ENCODE measurements around the gene SETD2. TPM values are rescaled to one million over a fixed set of nuclear protein-coding genes. Genes with fewer than 3 reads are reported as not detected.

The SETD2 gene
- total RNA-seq, 1 experiment from 2014 or later, result 47.6 TPM

DNA sequence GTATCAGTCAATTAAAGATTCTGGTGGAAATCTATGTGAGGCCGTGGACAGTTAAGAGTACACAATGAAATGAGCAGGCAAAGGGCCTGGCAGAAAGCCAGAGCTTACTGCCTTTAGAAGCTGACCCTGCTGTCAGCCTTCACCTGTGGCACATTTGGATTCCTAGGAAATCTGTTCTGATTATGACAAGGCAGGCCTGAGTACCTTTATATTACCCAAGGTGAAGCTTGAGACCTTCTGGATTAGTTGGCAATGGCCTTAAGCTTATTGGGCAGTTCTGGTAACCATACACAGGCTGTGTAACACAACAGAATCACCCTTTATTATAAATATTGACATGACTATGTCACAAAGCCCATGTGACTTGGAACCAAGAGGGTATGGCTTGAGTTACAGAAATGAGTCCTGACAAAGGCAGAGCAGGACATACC, 141.3 kb downstream of the SETD2 start:
- POLR2A ChIA-PET, result no interaction called here
- CTCF ChIA-PET, result no interaction called here
- intact Hi-C loops (cut with micrococcal nuclease; ENCODE audit: unreplicated experiment), result no loop called here

DNA sequence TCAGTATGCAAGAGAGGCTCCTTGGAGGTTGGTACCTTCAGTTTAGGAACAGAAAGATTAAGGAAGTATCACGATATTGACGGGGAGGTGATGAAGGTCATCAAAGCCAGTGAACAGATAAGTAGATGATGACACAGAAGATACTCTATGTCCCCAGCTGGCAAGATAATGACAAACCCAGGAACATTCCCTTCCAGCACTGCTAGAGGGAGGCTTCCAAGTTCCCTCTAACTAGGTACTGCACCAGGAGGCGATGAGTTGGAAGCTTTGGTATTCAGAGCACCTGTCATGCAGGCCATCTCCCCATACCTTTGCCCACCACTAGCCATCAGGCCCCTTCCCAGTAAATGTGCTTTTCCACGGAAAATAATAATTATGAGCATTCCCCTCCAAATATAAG, 143.6 kb downstream of the SETD2 start:
- Mint-ChIP-seq H3K36me3 (ENCODE audit: insufficient read depth, unreplicated experiment) (peaks cover 35% of the 10 kb centered on the region), H3K27me3 (ENCODE audit: insufficient read depth, unreplicated experiment) (no peaks in the 10 kb centered on the region), H3K27ac (ENCODE audit: unreplicated experiment) (no peak overlapping the region), H3K4me1 (ENCODE audit: low read depth, unreplicated experiment) (peaks cover 5% of the 10 kb centered on the region), H3K4me3 (ENCODE audit: unreplicated experiment) (no peak overlapping the region), H3K9me3 (ENCODE audit: unreplicated experiment) (no peaks in the 10 kb centered on the region)
- Histone ChIP-seq H3K4me1 (0 out of 2 replicates have a peak, but pooled peaks cover 3% of the 10 kb centered on the region), H3K4me3 (ENCODE audit: low read depth, low read length) (no peak overlapping the region), H3K9me3 (no peaks in the 10 kb centered on the region), H3K36me3 (ENCODE audit: control insufficient read depth, insufficient read depth, low read length) (peaks cover 1% of the 10 kb centered on the region; the same call in 1 of the 2 replicates), H3K27me3 (replicated peaks; ENCODE audit: control insufficient read depth, insufficient read depth, low read length) (no peaks in the 10 kb centered on the region)
- no peak for DNase-seq
- TF ChIP-seq, protein P1, sequence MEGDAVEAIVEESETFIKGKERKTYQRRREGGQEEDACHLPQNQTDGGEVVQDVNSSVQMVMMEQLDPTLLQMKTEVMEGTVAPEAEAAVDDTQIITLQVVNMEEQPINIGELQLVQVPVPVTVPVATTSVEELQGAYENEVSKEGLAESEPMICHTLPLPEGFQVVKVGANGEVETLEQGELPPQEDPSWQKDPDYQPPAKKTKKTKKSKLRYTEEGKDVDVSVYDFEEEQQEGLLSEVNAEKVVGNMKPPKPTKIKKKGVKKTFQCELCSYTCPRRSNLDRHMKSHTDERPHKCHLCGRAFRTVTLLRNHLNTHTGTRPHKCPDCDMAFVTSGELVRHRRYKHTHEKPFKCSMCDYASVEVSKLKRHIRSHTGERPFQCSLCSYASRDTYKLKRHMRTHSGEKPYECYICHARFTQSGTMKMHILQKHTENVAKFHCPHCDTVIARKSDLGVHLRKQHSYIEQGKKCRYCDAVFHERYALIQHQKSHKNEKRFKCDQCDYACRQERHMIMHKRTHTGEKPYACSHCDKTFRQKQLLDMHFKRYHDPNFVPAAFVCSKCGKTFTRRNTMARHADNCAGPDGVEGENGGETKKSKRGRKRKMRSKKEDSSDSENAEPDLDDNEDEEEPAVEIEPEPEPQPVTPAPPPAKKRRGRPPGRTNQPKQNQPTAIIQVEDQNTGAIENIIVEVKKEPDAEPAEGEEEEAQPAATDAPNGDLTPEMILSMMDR (IDR thresholded peaks at IDR 0.05; ENCODE audit: insufficient read depth in 1 of 2, low read depth in 1 of 2, low read length in 1 of 2, severe bottlenecking in 1 of 2, unreplicated experiment in 1 of 2), result no peak
- CTCF ChIA-PET, result no interaction called here
- intact Hi-C loops (cut with micrococcal nuclease; ENCODE audit: unreplicated experiment), result no loop called here
- POLR2A ChIA-PET, result no interaction called here
- BruUV-seq (replicated peaks), result no TSS peak

More for the DNA sequence above, 141.3 kb downstream of the SETD2 start:
- no peak overlapping the region for H3K27ac Mint-ChIP-seq (ENCODE audit: unreplicated experiment)
- Histone ChIP-seq H3K36me3 (ENCODE audit: control insufficient read depth, insufficient read depth, low read length) (no peaks in the 10 kb centered on the region; the same call in 1 of the 2 replicates), H3K9me3 (no peaks in the 10 kb centered on the region), H3K4me3 (ENCODE audit: low read depth, low read length) (no peak overlapping the region), H3K4me1 (no peaks in the 10 kb centered on the region), H3K27me3 (replicated peaks; ENCODE audit: control insufficient read depth, insufficient read depth, low read length) (no peaks in the 10 kb centered on the region)
- TF ChIP-seq, protein P1 (IDR thresholded peaks at IDR 0.05; ENCODE audit: insufficient read depth in 1 of 2, low read depth in 1 of 2, low read length in 1 of 2, severe bottlenecking in 1 of 2, unreplicated experiment in 1 of 2), result no peak
- no peaks in the 10 kb centered on the region for H3K27me3 Mint-ChIP-seq (ENCODE audit: insufficient read depth, unreplicated experiment)
- H3K36me3 Mint-ChIP-seq (ENCODE audit: insufficient read depth, unreplicated experiment), result peaks cover 19% of the 10 kb centered on the region
- no peaks in the 10 kb centered on the region for H3K9me3 Mint-ChIP-seq (ENCODE audit: unreplicated experiment)
- no peak overlapping the region for H3K4me3 Mint-ChIP-seq (ENCODE audit: unreplicated experiment)
- BruUV-seq (replicated peaks), result no TSS peak
- DNase-seq, result no peak
- peaks cover 9% of the 10 kb centered on the region for H3K4me1 Mint-ChIP-seq (ENCODE audit: low read depth, unreplicated experiment)

DNA sequence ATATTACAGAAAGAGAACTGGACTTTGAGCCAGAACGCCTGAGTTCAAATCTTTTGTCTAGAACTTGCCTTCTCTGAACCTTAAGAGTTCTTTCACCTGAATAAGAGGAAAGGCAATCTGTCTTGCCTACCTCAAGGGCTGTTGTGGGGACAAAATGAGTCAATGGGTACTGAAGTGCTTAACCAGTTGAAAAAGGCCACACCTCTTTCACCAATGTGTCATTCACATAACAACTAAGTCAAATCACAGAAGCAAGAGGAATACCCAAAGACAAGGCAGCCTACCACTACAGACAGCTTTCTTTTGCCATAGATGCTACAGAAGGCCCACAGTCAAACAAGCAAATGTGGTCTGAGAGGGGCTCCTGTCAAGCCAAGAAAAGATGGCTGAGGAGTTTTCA, 144.7 kb downstream of the SETD2 start:
- 0 out of 2 replicates have a peak, but pooled peaks cover 3% of the 10 kb centered on the region for H3K4me1 ChIP-seq
- TF ChIP-seq, protein P1 (IDR thresholded peaks at IDR 0.05; ENCODE audit: insufficient read depth in 1 of 2, low read depth in 1 of 2, low read length in 1 of 2, severe bottlenecking in 1 of 2, unreplicated experiment in 1 of 2), result no peak
- POLR2A ChIA-PET, result no interaction called here
- Mint-ChIP-seq H3K4me3 (ENCODE audit: unreplicated experiment) (no peak overlapping the region), H3K27ac (ENCODE audit: unreplicated experiment) (peak overlapping the region; percentile 57), H3K9me3 (ENCODE audit: unreplicated experiment) (no peaks in the 10 kb centered on the region), H3K36me3 (ENCODE audit: insufficient read depth, unreplicated experiment) (peaks cover 38% of the 10 kb centered on the region), H3K4me1 (ENCODE audit: low read depth, unreplicated experiment) (no peaks in the 10 kb centered on the region), H3K27me3 (ENCODE audit: insufficient read depth, unreplicated experiment) (no peaks in the 10 kb centered on the region)
- DNase-seq, result no peak
- CTCF ChIA-PET, result no interaction called here
- H3K4me3 ChIP-seq (ENCODE audit: low read depth, low read length), result no peak overlapping the region
- no peaks in the 10 kb centered on the region for H3K27me3 ChIP-seq (replicated peaks; ENCODE audit: control insufficient read depth, insufficient read depth, low read length)
- no peaks in the 10 kb centered on the region for H3K9me3 ChIP-seq
- H3K36me3 ChIP-seq (ENCODE audit: control insufficient read depth, insufficient read depth, low read length), result peaks cover 1% of the 10 kb centered on the region; the same call in 1 of the 2 replicates
- intact Hi-C loops (cut with micrococcal nuclease; ENCODE audit: unreplicated experiment), result no loop called here
- BruUV-seq (replicated peaks), result no TSS peak
